Measurements from ENCODE around the gene KRTAP5-1.
A peak's percentile ranks its signal among the peaks of the same experiment; 100 is the strongest.

The KRTAP5-1 gene

GRCh38 chr11:1570896-1571759 is 14.0 kb downstream of the KRTAP5-1 start:
- peak; percentile 43 for DNase-seq

- no peak for DNase-seq
These were observed 14.6 kb downstream of the KRTAP5-1 start for GRCh38 chr11:1570531-1570895.

- DNase-seq: no peak
These were observed 15.1 kb downstream of the KRTAP5-1 start for GRCh38 chr11:1570001-1570453.

- no peak for DNase-seq
These were observed 15.8 kb downstream of the KRTAP5-1 start for GRCh38 chr11:1569251-1569780.

GRCh38 chr11:1568441-1568911 is 16.6 kb downstream of the KRTAP5-1 start:
- DNase-seq: no peak

GRCh38 chr11:1567721-1568100 is 17.4 kb downstream of the KRTAP5-1 start:
- no peak for DNase-seq

- no peak for DNase-seq
These were observed 17.9 kb downstream of the KRTAP5-1 start for GRCh38 chr11:1567052-1567720.

- DNase-seq: no peak
These were observed 18.6 kb downstream of the KRTAP5-1 start for GRCh38 chr11:1566381-1567051.

- no peak for DNase-seq
These were observed 19.2 kb downstream of the KRTAP5-1 start for GRCh38 chr11:1565904-1566247.

- no peak for DNase-seq
These were observed 19.7 kb downstream of the KRTAP5-1 start for GRCh38 chr11:1565173-1565903.

- peak; percentile 86 for DNase-seq
These were observed 20.4 kb downstream of the KRTAP5-1 start for GRCh38 chr11:1564535-1565172.

- no peak for DNase-seq
These were observed 21.2 kb downstream of the KRTAP5-1 start for GRCh38 chr11:1563697-1564534.

GRCh38 chr11:1563149-1563638 is 21.9 kb downstream of the KRTAP5-1 start:
- DNase-seq: no peak

GRCh38 chr11:1562469-1563148 is 22.5 kb downstream of the KRTAP5-1 start:
- no peak for DNase-seq

- DNase-seq: no peak
These were observed 23.1 kb downstream of the KRTAP5-1 start for GRCh38 chr11:1561955-1562354.

GRCh38 chr11:1561266-1561665 is 23.8 kb downstream of the KRTAP5-1 start:
- DNase-seq: no peak

GRCh38 chr11:1560649-1561251 is 24.3 kb downstream of the KRTAP5-1 start:
- no peak for DNase-seq

GRCh38 chr11:1560002-1560648 is 25.0 kb downstream of the KRTAP5-1 start:
- no peak for DNase-seq

Measured in fibroblast of skin of right quadriceps (primary cell).